CD14-positive monocyte (primary cell): ENCODE measurements around the gene SETD1A. TPM values are rescaled to one million over a fixed set of nuclear protein-coding genes. Genes with fewer than 3 reads are reported as not detected.

Source experiments
- DNase-seq, 3 donors: peaks; one replicate each; pipeline ENCODE4 v3.0.0-alpha.2; 2011 to 2022
- H2AFZ ChIP-seq: 2 replicates; pipeline ENCODE4 v1.6.0; 2012; ENCODE audit warnings: mild to moderate bottlenecking, low read depth, low read length, inconsistent platforms; ENCODE audit not compliant: insufficient read depth, poor library complexity, severe bottlenecking
- H3K27ac ChIP-seq, 2 donors: 1 replicate in 1 of 2; 2 replicates in 1 of 2; pipeline ENCODE4 v1.5.1; 2012 to 2013; ENCODE audit warnings: low read length in 2 of 2, control low read depth in 1 of 2, inconsistent platforms in 1 of 2, low read depth in 1 of 2, mild to moderate bottlenecking in 1 of 2
- H3K27me3 ChIP-seq, 2 donors: one replicate each; pipeline versions ENCODE4 v1.6.0 to v1.6.1; 2011 to 2013; ENCODE audit warnings: low read length in 2 of 2; ENCODE audit not compliant: control insufficient read depth in 2 of 2, insufficient read depth in 2 of 2
- H3K36me3 ChIP-seq, 2 donors: replicated peaks in 1 of 2; 1 replicate in 1 of 2; 2 replicates in 1 of 2; pipeline versions ENCODE4 v1.5.1 to v1.6.1; 2012 to 2013; ENCODE audit warnings: low read length in 2 of 2, control low read depth in 1 of 2, inconsistent platforms in 1 of 2, mild to moderate bottlenecking in 1 of 2; ENCODE audit not compliant: insufficient read depth in 2 of 2, control insufficient read depth in 1 of 2
- H3K4me1 ChIP-seq, 2 donors: 1 replicate in 1 of 2; 2 replicates in 1 of 2; pipeline versions ENCODE4 v1.5.1 to v1.6.1; 2012 to 2013; ENCODE audit warnings: low read length in 2 of 2, control low read depth in 1 of 2, inconsistent platforms in 1 of 2, mild to moderate bottlenecking in 1 of 2, moderate library complexity in 1 of 2; ENCODE audit not compliant: insufficient read depth in 2 of 2, control insufficient read depth in 1 of 2
- H3K4me2 ChIP-seq: replicated peaks from 2 replicates; pipeline ENCODE3; 2012; ENCODE audit warnings: low read length, moderate library complexity, mild to moderate bottlenecking; ENCODE audit not compliant: poor library complexity, severe bottlenecking; ENCODE audit errors: extremely low read depth
- H3K4me3 ChIP-seq, 3 experiments: fragments of 200-600 bp in 1 of 3; sonication (generic) in 1 of 3; replicated peaks in 1 of 3; 1 replicate in 2 of 3; 2 replicates in 1 of 3; pipeline ENCODE4 v1.5.1; 2011 to 2013; ENCODE audit warnings: low read length in 3 of 3, mild to moderate bottlenecking in 3 of 3, control low read depth in 2 of 3, low read depth in 2 of 3, inconsistent platforms in 1 of 3, moderate library complexity in 1 of 3
- H3K79me2 ChIP-seq: 2 replicates; pipeline ENCODE4 v1.6.0; 2012; ENCODE audit warnings: mild to moderate bottlenecking, control low read depth, inconsistent platforms, low read length, moderate library complexity; ENCODE audit not compliant: insufficient read depth
- H3K9ac ChIP-seq: 2 replicates; pipeline ENCODE4 v1.6.0; 2017; ENCODE audit warnings: low read length, mild to moderate bottlenecking; ENCODE audit not compliant: insufficient read depth, poor library complexity, severe bottlenecking
- H3K9me3 ChIP-seq, 2 donors: replicated peaks in 1 of 2; 1 replicate in 1 of 2; 2 replicates in 1 of 2; pipeline versions ENCODE4 v1.5.1 to v1.6.1; 2012 to 2013; ENCODE audit warnings: low read length in 2 of 2, control low read depth in 1 of 2; ENCODE audit not compliant: control insufficient read depth in 1 of 2, insufficient read depth in 1 of 2
- H4K20me1 ChIP-seq: 2 replicates; pipeline ENCODE4 v1.6.0; 2012; ENCODE audit warnings: mild to moderate bottlenecking, low read length, control low read depth, moderate library complexity; ENCODE audit not compliant: insufficient read depth
- H3K27ac Mint-ChIP-seq, 7 donors: one replicate each; pipeline ENCODE4 v1.8.0; 2020; ENCODE audit warnings: mild to moderate bottlenecking in 7 of 7, mixed read lengths in 7 of 7, moderate library complexity in 6 of 7, inconsistent platforms in 2 of 7
- H3K27me3 Mint-ChIP-seq, 3 donors: one replicate each; pipeline ENCODE4 v1.8.0; 2021 to 2022; ENCODE audit warnings: low read depth in 3 of 3, mild to moderate bottlenecking in 3 of 3, mixed read lengths in 3 of 3, moderate library complexity in 3 of 3, inconsistent platforms in 1 of 3
- H3K36me3 Mint-ChIP-seq, 2 donors: one replicate each; pipeline ENCODE4 v1.8.0; 2020; ENCODE audit warnings: mixed read lengths in 2 of 2, inconsistent platforms in 1 of 2, mild to moderate bottlenecking in 1 of 2
- H3K4me1 Mint-ChIP-seq: one replicate; pipeline ENCODE4 v1.8.0; 2020; ENCODE audit warnings: mild to moderate bottlenecking, mixed read lengths
- H3K4me3 Mint-ChIP-seq, 2 donors: one replicate each; pipeline ENCODE4 v1.8.0; 2020; ENCODE audit warnings: mild to moderate bottlenecking in 2 of 2, mixed read lengths in 2 of 2, moderate library complexity in 1 of 2
- H3K9me3 Mint-ChIP-seq, 7 donors: one replicate each; pipeline ENCODE4 v1.8.0; 2020 to 2022; ENCODE audit warnings: mixed read lengths in 7 of 7, mild to moderate bottlenecking in 6 of 7, moderate library complexity in 6 of 7, inconsistent platforms in 2 of 7
- CTCF ChIP-seq: fragments of 200-600 bp; IDR thresholded peaks from one replicate; pipeline ENCODE4 v1.8.0; 2022; ENCODE audit warnings: antibody characterized with exemption, mild to moderate bottlenecking
- WGBS: methylation state at CpG from one replicate; pipeline ENCODE4 v1.1.5; 2013; ENCODE audit warnings: missing lambda C conversion rate; ENCODE audit not compliant: insufficient coverage; 5-methylcytosine and 5-hydroxymethylcytosine counted together
- intact Hi-C, 2 donors: fragments of 100-400 bp; cut with micrococcal nuclease; formaldehyde crosslinking; loops; one replicate each; pipeline versions ENCODE4 v1.15.0 to v1.15.1; 2023
- polyA plus RNA-seq, 3 donors: library from polyadenylated mRNA; depleted of rRNA in 1 of 3; unstranded in 2 of 3; stranded (reverse) in 1 of 3; fragments of 300-500 nt in 2 of 3; fragments of >200 nt in 1 of 3; fragmentation: Illumina TruSeq in 2 of 3; gene quantifications; 1 replicate in 2 of 3; 2 replicates in 1 of 3; pipeline ENCODE4 v1.2.3, GENCODE V29; 2012 to 2021

Gene SETD1A
- polyA plus RNA-seq, 3 donors, result 0.16 to 6.6 (median 1.3) TPM

- H3K27me3 ChIP-seq, result no peaks in the 10 kb centered on the region
- no peak overlapping the region for H3K4me3 ChIP-seq
- no peaks in the 10 kb centered on the region for H3K9me3 ChIP-seq
- peaks cover 7% of the 10 kb centered on the region for H4K20me1 ChIP-seq
- H3K27ac Mint-ChIP-seq, result no peak overlapping the region
- no peak overlapping the region for H2AFZ ChIP-seq
- no peak for TF ChIP-seq CTCF
- intact Hi-C loops, result loop anchor here (10.0 kb wide), 3 partner anchors 175 to 885 kb away; partner anchors contain the start of gene PRSS36 (in 1 of the 2)
- peaks cover 0 to 3% (median 0%) of the 10 kb centered on the region in 7 donors for H3K9me3 Mint-ChIP-seq
- no peak overlapping the region for H3K4me3 Mint-ChIP-seq
- peaks cover 76 to 88% of the 10 kb centered on the region in 2 donors for H3K36me3 ChIP-seq
- no peaks in the 10 kb centered on the region for H3K79me2 ChIP-seq
- DNase-seq, result no peak
- H3K4me2 ChIP-seq, result no peak overlapping the region
- no peak overlapping the region for H3K27ac ChIP-seq
- H3K9ac ChIP-seq, result no peak overlapping the region
- H3K36me3 Mint-ChIP-seq, result peaks cover 65 to 92% of the 10 kb centered on the region in 2 donors
- no peaks in the 10 kb centered on the region for H3K4me1 Mint-ChIP-seq
- WGBS, result 98% methylated on average over 15 of the region's 15 CpGs
- no peaks in the 10 kb centered on the region for H3K27me3 Mint-ChIP-seq
- peaks cover 3 to 6% of the 10 kb centered on the region in 2 donors for H3K4me1 ChIP-seq
These were observed 22.4 kb downstream of the SETD1A start for GRCh38 chr16:30980023-30980371.

GRCh38 chr16:30980434-30980833 is 22.9 kb downstream of the SETD1A start:
- Histone ChIP-seq H2AFZ (no peak overlapping the region), H3K4me2 (no peak overlapping the region), H3K9ac (no peak overlapping the region), H3K4me1 (peaks cover 7 to 11% of the 10 kb centered on the region in 2 donors), H3K9me3 (no peaks in the 10 kb centered on the region), H3K4me3 (no peak overlapping the region), H4K20me1 (peaks cover 7% of the 10 kb centered on the region), H3K27me3 (no peaks in the 10 kb centered on the region), H3K36me3 (peaks cover 73 to 87% of the 10 kb centered on the region in 2 donors), H3K79me2 (no peaks in the 10 kb centered on the region), H3K27ac (no peak overlapping the region)
- H3K36me3 Mint-ChIP-seq, result peaks cover 62 to 88% of the 10 kb centered on the region in 2 donors
- DNase-seq, result no peak
- H3K27ac Mint-ChIP-seq, result no peak overlapping the region
- no peaks in the 10 kb centered on the region for H3K27me3 Mint-ChIP-seq
- peaks cover 0 to 3% (median 0%) of the 10 kb centered on the region in 7 donors for H3K9me3 Mint-ChIP-seq
- H3K4me3 Mint-ChIP-seq, result no peak overlapping the region
- 97% methylated on average over 15 of the region's 29 CpGs for WGBS
- TF ChIP-seq CTCF, result no peak
- intact Hi-C loops, result loop anchor here (10.0 kb wide), 3 partner anchors 174 to 884 kb away; partner anchors contain the start of gene PRSS36 (in 1 of the 2)
- peaks cover 4% of the 10 kb centered on the region for H3K4me1 Mint-ChIP-seq
